Effector CD8-positive, alpha-beta T cell (primary cell): ENCODE data around the gene TNS3.
"Not testable (repeated sequence)": the region's sequence is repeated elsewhere in the genome, so short reads cannot be mapped to it uniquely, and the experiment has no call there.

Experiments used
- DNase-seq: peaks from one replicate; lab custom pipeline; 2025; lab: John Stamatoyannopoulos, UW

TNS3 gene

GRCh38 chr7:47283497-47284131 is 298.3 kb downstream of the TNS3 start:
- DNase-seq, result no peak

GRCh38 chr7:47282790-47283496 is 299.0 kb downstream of the TNS3 start:
- DNase-seq, result no peak

- no peak for DNase-seq
Measured at GRCh38 chr7:47281966-47282643, 299.8 kb downstream of the TNS3 start.

DNA sequence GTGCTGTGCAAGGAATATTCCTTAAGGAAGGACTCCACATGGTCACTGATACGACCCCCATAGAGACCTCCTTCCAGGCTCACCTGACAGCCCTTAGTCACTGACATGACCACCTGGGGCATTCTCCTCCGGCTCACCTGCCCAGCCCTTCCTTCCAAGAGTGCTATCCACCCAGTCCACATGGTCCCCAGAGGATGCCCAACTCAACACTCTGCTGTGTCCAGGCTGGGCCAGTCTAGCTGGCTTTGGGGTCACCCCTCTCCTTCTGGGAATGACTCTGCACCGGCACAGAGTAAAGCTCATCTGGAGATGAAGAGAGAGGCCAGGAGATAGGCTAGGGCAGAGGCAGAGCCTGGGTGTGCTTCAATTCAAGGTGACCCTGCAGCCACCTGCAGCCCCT is 300.8 kb downstream of the TNS3 start:
- DNase-seq, result no peak

DNA sequence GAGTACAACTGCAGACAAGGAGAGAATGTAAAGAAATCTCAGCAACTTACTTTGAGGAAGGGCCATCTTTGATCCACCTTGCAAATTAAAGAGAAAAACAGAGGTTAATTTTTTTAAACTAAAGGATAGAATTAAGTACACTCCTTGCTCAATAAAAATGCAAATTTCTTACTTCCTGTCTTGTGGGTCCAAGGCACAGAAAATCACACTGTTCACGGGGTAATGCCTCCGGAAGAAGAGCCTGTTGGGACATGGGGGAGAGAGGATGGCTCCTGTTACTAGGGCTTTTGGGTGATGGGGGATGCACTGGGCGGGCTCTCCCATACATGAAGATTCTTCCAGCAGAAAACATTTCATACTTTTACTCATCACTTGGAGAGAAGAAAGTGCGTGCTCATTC is 301.8 kb downstream of the TNS3 start:
- DNase-seq, result no peak

DNA sequence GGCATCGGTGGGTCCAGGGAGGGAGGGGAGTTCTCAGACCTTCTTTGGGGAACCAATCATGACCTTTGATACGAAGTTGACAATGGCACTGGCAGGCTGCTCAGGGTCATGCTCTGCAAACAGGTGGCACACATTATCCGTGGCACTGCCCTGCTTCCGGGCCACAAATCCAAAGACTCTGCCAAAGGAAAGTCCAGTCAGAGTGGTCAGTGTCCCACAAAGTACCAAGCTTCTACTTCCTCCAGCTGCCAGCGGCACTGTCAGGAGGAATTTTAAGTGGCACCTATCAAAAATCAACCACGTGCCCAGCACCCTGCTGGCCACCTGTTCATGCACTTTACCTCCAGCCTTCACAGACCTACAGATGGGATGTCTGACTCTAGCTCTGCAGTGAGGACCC is 303.9 kb downstream of the TNS3 start:
- no peak for DNase-seq

GRCh38 chr7:47277321-47277781 is 304.6 kb downstream of the TNS3 start:
- DNase-seq, result no peak

GRCh38 chr7:47273974-47274766 is 307.7 kb downstream of the TNS3 start:
- no peak for DNase-seq

GRCh38 chr7:47273088-47273487 is 308.8 kb downstream of the TNS3 start:
- DNase-seq, result no peak

- no peak for DNase-seq
Measured at GRCh38 chr7:47271749-47272148, 310.2 kb downstream of the TNS3 start.

DNA sequence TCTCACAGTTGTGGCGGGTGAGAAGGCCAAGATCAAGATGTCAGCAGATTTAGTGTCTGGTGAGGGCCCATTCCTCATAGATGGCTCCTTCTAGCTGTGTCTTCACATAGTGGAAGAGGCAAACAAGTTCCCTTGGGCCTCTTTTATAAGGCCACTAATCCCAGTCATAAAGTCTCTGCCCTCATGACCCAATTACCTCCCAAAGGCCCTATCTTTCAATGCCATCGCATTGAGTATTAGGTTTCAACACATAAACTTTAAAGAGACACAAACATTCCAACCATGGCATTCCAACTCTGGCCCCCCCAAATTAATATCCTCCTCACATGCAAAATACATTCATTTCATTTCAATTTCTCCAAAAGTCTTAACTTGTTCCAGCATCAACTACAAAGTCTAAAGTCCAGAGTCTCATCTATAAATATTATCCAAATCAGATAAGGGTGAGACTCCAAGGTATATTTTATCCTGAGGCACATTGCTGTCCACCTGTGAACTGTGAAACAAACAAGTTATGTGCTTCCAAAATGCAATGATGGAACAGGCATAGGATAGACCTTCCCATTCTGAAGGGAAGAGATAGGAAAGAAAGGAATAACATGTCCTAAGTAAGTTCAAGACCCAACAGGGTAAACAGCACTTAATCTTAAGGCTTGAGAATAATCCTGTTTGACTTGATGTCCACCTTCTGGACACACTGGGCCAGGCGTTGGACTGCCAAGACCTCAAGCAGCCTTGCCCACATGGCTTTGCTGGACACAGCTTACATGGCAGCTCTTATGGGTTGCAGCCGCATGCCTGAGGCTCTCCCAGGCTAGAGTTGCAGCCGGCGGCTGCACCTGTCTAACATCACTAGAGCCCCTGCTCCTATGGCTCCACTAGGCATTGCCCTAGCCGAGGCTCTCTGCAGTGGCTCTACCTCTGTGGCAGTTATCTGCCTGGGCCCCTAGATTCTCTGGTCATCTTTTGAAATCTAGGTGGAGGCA is 312.8 kb downstream of the TNS3 start:
- no peak for DNase-seq

DNA sequence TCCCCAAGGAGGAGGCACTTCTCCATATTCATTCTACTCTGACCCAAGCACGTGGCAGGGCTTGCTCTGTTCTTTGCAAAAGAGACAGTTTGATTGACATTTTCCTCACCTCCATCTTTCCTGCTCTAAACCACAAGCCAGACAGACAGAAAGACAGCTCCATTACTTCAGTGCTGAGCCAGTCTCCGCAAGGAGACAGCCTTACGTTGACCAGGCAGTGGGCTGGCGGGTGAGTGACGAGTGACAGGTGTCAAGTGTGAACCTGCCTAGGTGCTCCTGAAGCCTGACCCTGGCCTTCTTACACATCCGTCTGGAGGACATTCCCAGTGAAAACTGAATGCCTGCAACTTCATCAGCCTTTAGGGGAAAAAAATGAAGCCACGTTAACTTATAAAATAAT is 314.6 kb downstream of the TNS3 start:
- DNase-seq, result no peak

DNA sequence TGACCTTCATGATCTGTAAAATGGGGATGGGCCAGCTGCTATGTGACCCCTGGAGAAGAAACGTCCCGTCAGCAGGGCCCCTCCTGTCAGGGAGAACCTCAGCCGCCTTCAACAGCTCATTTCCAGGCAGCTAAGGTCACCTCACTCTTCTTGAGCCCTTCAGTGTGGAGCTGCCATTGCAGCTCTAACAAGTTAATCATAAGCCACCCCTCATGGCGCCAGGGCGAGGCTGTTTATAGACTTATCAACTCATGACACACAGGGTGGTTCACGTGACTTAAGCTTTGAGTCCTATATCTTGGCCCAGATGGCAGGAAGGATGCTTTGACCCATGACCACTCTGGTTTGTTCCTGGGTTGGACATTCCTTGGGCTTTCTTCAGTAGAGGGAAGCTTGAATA is 315.1 kb downstream of the TNS3 start:
- no peak for DNase-seq

- no peak for DNase-seq
Measured at GRCh38 chr7:47266131-47266706, 315.7 kb downstream of the TNS3 start.

DNA sequence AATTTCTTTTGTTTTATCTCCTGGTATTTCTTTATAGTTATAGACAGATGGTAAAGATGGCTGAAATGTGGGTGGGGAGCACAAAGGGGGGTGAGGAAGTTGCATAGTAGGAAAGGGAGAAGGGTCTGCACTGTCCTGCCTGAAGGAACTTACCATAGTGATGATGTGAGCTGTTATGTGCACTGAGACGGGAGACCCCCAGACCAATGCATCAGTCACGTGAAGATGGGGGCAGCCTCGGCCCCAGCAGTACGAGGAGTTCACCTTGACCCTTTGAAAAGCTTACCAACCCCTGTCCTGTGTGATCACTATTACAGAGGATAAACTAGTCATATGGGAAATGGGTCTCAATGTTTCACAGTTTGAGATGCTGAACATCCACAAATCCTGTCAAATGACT is 316.3 kb downstream of the TNS3 start:
- DNase-seq, result no peak

DNA sequence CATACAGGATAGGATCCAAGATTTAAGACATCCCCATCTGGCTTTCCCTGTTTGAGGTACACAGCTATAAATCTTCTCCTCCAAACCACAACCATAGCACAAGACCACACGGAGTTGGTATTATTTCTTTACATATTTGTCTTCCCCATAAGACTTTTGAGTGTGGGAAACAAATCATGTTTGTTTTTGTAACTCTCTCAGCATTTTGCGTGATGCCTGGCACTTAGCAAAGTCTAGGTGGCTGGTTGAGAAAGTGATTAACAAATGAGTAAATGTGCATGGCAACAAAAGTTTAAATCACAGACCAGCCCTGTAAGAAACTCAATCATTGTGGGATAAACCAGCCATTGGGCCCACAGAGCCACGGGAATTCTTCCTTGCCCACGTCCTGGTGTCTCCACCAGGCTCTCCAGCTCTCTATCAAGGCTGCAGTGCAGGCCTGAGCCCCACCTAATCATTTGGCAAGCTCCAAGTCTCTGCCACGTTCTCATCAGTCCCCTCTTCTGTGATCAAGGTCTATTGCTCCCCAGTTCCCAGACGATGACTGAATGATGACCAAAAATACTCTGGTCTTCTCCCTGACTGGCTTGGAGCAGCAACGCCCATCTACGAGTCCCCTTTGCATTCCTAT is 317.8 kb downstream of the TNS3 start:
- no peak for DNase-seq

GRCh38 chr7:47262881-47263280 is 319.0 kb downstream of the TNS3 start:
- DNase-seq, result no peak

GRCh38 chr7:47262160-47262559 is 319.8 kb downstream of the TNS3 start:
- not testable (repeated sequence) for DNase-seq

GRCh38 chr7:47260270-47260669 is 321.6 kb downstream of the TNS3 start:
- no peak for DNase-seq

DNA sequence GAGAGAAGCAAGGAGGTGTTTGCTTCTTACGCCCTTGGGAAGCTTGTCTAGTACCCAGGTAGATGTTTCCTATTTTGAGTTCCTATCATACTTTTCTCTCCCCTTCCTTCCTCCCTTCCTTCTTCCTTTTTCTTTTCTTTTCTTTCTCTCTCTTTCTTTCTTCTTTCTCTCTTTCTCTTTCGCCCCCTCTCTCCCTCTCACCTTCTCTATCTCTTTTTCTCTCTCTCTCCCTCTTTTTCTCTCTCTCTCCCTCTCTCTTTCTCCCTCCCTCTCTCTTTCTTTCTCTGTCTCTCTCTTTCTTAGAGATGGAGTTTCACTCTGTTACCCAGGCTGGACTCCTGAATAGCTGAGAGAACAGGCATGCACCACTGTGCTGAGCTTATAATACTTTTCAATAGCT is 322.2 kb downstream of the TNS3 start:
- no peak for DNase-seq
